Lower leg skin (tissue), 3 donors: ENCODE results near the gene NAALADL2.

Experiments
- CTCF ChIP-seq, 3 donors: fragments of 450-650 bp; IDR thresholded peaks; one replicate each; pipeline ENCODE4 v1.5.1; 2016; ENCODE audit warnings: antibody characterized with exemption in 3 of 3, mild to moderate bottlenecking in 3 of 3, moderate library complexity in 2 of 3
- POLR2A ChIP-seq, 2 donors: fragments of 450-650 bp; IDR thresholded peaks; one replicate each; pipeline ENCODE4 v1.6.1; 2016 to 2017; ENCODE audit warnings: antibody characterized with exemption in 2 of 2, mild to moderate bottlenecking in 1 of 2, moderate library complexity in 1 of 2

GRCh38 chr3:175398676-175399075 lies 539.5 kb downstream of the NAALADL2 start:
- no peak for TF ChIP-seq CTCF (IDR thresholded peaks at IDR 0.05)
- TF ChIP-seq POLR2A (IDR thresholded peaks at IDR 0.05) = no peak
